Mesenteric fat pad (tissue), 1 donor: ENCODE data around the gene NRP1. TPM values are rescaled to one million over a fixed set of nuclear protein-coding genes. Genes with fewer than 3 reads are reported as not detected.

ENCODE experiments used
- DNase-seq: peaks from one replicate; pipeline ENCODE4 v3.0.0-alpha.2; 2020; ENCODE audit warnings: low spot score
- total RNA-seq: library from RNA; stranded (reverse); fragmentation: NEBNext Ultra II Directional; extraction: Animal tissue kit (Norgen Biotek cat#: 25700); gene quantifications from one replicate; pipeline ENCODE4 v1.2.1, GENCODE V29; 2021
- donor health status: DM: yes; HTN: yes; CAD: no.

The NRP1 gene
- total RNA-seq, 1 donor from 2014 or later, result 249 TPM

GRCh38 chr10:33190406-33190805, 144.1 kb downstream of the NRP1 start:
- no peak for DNase-seq

GRCh38 chr10:33189808-33190207, 144.7 kb downstream of the NRP1 start:
- no peak for DNase-seq

GRCh38 chr10:33189363-33189762, 145.1 kb downstream of the NRP1 start:
- no peak for DNase-seq

- DNase-seq, result no peak
These were observed 147.0 kb downstream of the NRP1 start for GRCh38 chr10:33187427-33187999.

- DNase-seq, result no peak
These were observed 148.3 kb downstream of the NRP1 start for GRCh38 chr10:33186150-33186549.

- DNase-seq, result no peak
These were observed 150.8 kb downstream of the NRP1 start for GRCh38 chr10:33183655-33184054.

GRCh38 chr10:33180921-33181320, 153.5 kb downstream of the NRP1 start:
- DNase-seq, result no peak

GRCh38 chr10:33180390-33180789, 154.1 kb downstream of the NRP1 start:
- DNase-seq, result no peak

GRCh38 chr10:33179067-33179466, 155.4 kb downstream of the NRP1 start:
- DNase-seq, result no peak

GRCh38 chr10:33178026-33178755, 156.3 kb downstream of the NRP1 start:
- DNase-seq, result no peak

- DNase-seq, result no peak
These were observed 157.8 kb downstream of the NRP1 start for GRCh38 chr10:33176688-33177087.

- DNase-seq, result no peak
These were observed 159.6 kb downstream of the NRP1 start for GRCh38 chr10:33174674-33175434.

GRCh38 chr10:33165911-33166310, 168.6 kb downstream of the NRP1 start:
- no peak for DNase-seq

GRCh38 chr10:33164060-33164709, 170.3 kb downstream of the NRP1 start:
- DNase-seq, result no peak

- no peak for DNase-seq
These were observed 172.3 kb downstream of the NRP1 start for GRCh38 chr10:33162248-33162575.

GRCh38 chr10:33161550-33162247, 172.8 kb downstream of the NRP1 start:
- DNase-seq, result no peak

GRCh38 chr10:33160151-33160550, 174.3 kb downstream of the NRP1 start:
- DNase-seq, result no peak

- no peak for DNase-seq
These were observed 177.4 kb downstream of the NRP1 start for GRCh38 chr10:33157103-33157502.

- no peak for DNase-seq
These were observed 178.5 kb downstream of the NRP1 start for GRCh38 chr10:33155720-33156638.

GRCh38 chr10:33154590-33154989, 179.9 kb downstream of the NRP1 start:
- DNase-seq, result no peak
